ENCODE results near the gene MIEF1. TPM values are rescaled to one million over a fixed set of nuclear protein-coding genes. Genes with fewer than 3 reads are reported as not detected.

MIEF1 gene
- total and polyA plus RNA-seq, 8 donors: 5.1 to 47.3 (median 16.2) TPM

Other genes starting within 250 kb of the MIEF1 start
- 1,000 to 10,000 TPM in 4 of 5 donors, 100 to 1,000 TPM in 1; 940 to 2,730 (median 1,959) TPM for gene RPL3, start 182.7 kb upstream of the MIEF1 start, total RNA-seq
- gene RPL3, start 182.7 kb upstream of the MIEF1 start, polyA plus RNA-seq: 1,000 to 10,000 TPM; 2,938 to 5,267 (median 3,478) TPM
- gene SYNGR1, start 152.3 kb upstream of the MIEF1 start, total RNA-seq: 1 to 10 TPM in 4 of 5 donors, under 1 TPM in 1; 0.45 to 9.3 (median 5.2) TPM
- gene SYNGR1, start 152.3 kb upstream of the MIEF1 start, polyA plus RNA-seq: 10 to 100 TPM in 1 of 3 donors, 1 to 10 TPM in 2; 7.3 to 18.1 (median 7.8) TPM
- 10 to 100 TPM; 11.9 to 76.8 (median 19.1) TPM for gene TAB1, start 102.5 kb upstream of the MIEF1 start, total RNA-seq
- 10 to 100 TPM; 12.8 to 13.9 (median 13.4) TPM for gene TAB1, start 102.5 kb upstream of the MIEF1 start, polyA plus RNA-seq
- 10 to 100 TPM in 1 of 5 donors, 1 to 10 TPM in 3, under 1 TPM in 1; 0.89 to 12.0 (median 1.8) TPM for gene MGAT3, start 45.3 kb upstream of the MIEF1 start, total RNA-seq
- 1 to 10 TPM; 1.1 to 2.9 (median 1.4) TPM for gene MGAT3, start 45.3 kb upstream of the MIEF1 start, polyA plus RNA-seq
- gene ATF4, start 18.3 kb downstream of the MIEF1 start, total RNA-seq: 100 to 1,000 TPM; 155 to 438 (median 370) TPM
- 100 to 1,000 TPM; 592 to 929 (median 872) TPM for gene ATF4, start 18.3 kb downstream of the MIEF1 start, polyA plus RNA-seq
- 100 to 1,000 TPM in 2 of 5 donors, 10 to 100 TPM in 3; 36.9 to 684 (median 86.5) TPM for gene RPS19BP1, start 30.5 kb downstream of the MIEF1 start, total RNA-seq
- gene RPS19BP1, start 30.5 kb downstream of the MIEF1 start, polyA plus RNA-seq: 100 to 1,000 TPM; 195 to 221 (median 200) TPM
- gene CACNA1I, start 68.5 kb downstream of the MIEF1 start, total RNA-seq: 1 to 10 TPM in 1 of 5 donors, under 1 TPM in 2, not detected in 2; 0.29 to 4.0 (median 0.37) TPM
- under 1 TPM; 0.06 to 0.15 (median 0.08) TPM for gene CACNA1I, start 68.5 kb downstream of the MIEF1 start, polyA plus RNA-seq

Measured in stomach (tissue), 8 donors.